H1 (cell line): ENCODE data around the gene GRIK1. TPM values are rescaled to one million over a fixed set of nuclear protein-coding genes. Genes with fewer than 3 reads are reported as not detected.

Source experiments
- CTCF ChIA-PET: fragments of 300-600 bp; sonication (Branson Sonifier 250); formaldehyde crosslinking; loops from one replicate; lab custom pipeline; 2021; ENCODE audit not compliant: partially characterized antibody; lab: Charles Lee
- POLR2A ChIA-PET: fragments of 300-600 bp; sonication (Branson Sonifier 250); formaldehyde crosslinking; loops from one replicate; lab custom pipeline; 2021; ENCODE audit warnings: inconsistent platforms; ENCODE audit not compliant: partially characterized antibody; lab: Charles Lee
- DNase-seq, 2 experiments: peaks; one replicate each; pipeline versions ENCODE4 v3.0.0 to v3.0.0-alpha.2; 2010 to 2022; ENCODE audit warnings: low spot score in 2 of 2, low read depth in 1 of 2, mixed read lengths in 1 of 2
- FAIRE-seq: peaks from 2 replicates; lab custom pipeline; 2011; peaks lifted over from hg19 to GRCh38; lab: Jason Lieb, UNC
- H2AFZ ChIP-seq: 2 replicates; pipeline ENCODE4 v1.8.1; 2012; ENCODE audit warnings: low read length, inconsistent platforms
- H2AK5ac ChIP-seq: 2 replicates; pipeline ENCODE4 v1.6.1; 2013; ENCODE audit warnings: low read depth, low read length
- H2BK120ac ChIP-seq: replicated peaks from 2 replicates; pipeline ENCODE3; 2013; ENCODE audit warnings: low read depth, low read length, inconsistent platforms
- H2BK12ac ChIP-seq: 2 replicates; pipeline ENCODE4 v1.6.1; 2013; ENCODE audit warnings: low read depth, low read length
- H2BK15ac ChIP-seq: 2 replicates; pipeline ENCODE4 v1.6.1; 2013; ENCODE audit warnings: low read length
- H2BK20ac ChIP-seq: 2 replicates; pipeline ENCODE4 v1.6.1; 2013; ENCODE audit warnings: low read length
- H2BK5ac ChIP-seq: 2 replicates; pipeline ENCODE4 v1.6.1; 2013; ENCODE audit warnings: low read depth, low read length
- H3K14ac ChIP-seq: 2 replicates; pipeline ENCODE4 v1.6.1; 2013; ENCODE audit warnings: inconsistent platforms; ENCODE audit not compliant: insufficient read length
- H3K18ac ChIP-seq: 2 replicates; pipeline ENCODE4 v1.6.1; 2013; ENCODE audit warnings: low read length; ENCODE audit errors: extremely low read depth
- H3K23ac ChIP-seq: 2 replicates; pipeline ENCODE4 v1.6.1; 2013; ENCODE audit warnings: inconsistent platforms; ENCODE audit not compliant: insufficient read length
- H3K23me2 ChIP-seq: 2 replicates; pipeline ENCODE4 v1.6.1; 2013; ENCODE audit warnings: low read depth, low read length
- H3K27ac ChIP-seq: 2 replicates; pipeline ENCODE4 v1.6.1; 2011; ENCODE audit warnings: low read depth, low read length, inconsistent platforms
- H3K27me3 ChIP-seq, 4 experiments: replicated peaks in 1 of 4; 1 replicate in 1 of 4; 2 replicates in 3 of 4; pipeline versions ENCODE4 v1.6.1 to v1.8.1; 2011 to 2013; ENCODE audit warnings: low read length in 3 of 4, mild to moderate bottlenecking in 3 of 4, inconsistent platforms in 2 of 4, mixed read lengths in 2 of 4, moderate library complexity in 1 of 4; ENCODE audit not compliant: control insufficient read depth in 3 of 4, insufficient read depth in 3 of 4; ENCODE audit errors: extremely low read depth in 1 of 4
- H3K36me3 ChIP-seq, 4 experiments: 2 replicates each; pipeline versions ENCODE4 v1.6.1 to v1.8.1; 2011 to 2013; ENCODE audit warnings: mild to moderate bottlenecking in 4 of 4, low read length in 3 of 4, moderate library complexity in 2 of 4, control low read depth in 1 of 4, inconsistent platforms in 1 of 4; ENCODE audit not compliant: insufficient read depth in 4 of 4, control insufficient read depth in 2 of 4
- H3K4ac ChIP-seq: replicated peaks from 2 replicates; pipeline ENCODE3; 2013; ENCODE audit warnings: low read length, low read depth, mixed read lengths, inconsistent platforms; ENCODE audit not compliant: insufficient read length
- H3K4me1 ChIP-seq, 4 experiments: replicated peaks in 1 of 4; 1 replicate in 1 of 4; 2 replicates in 3 of 4; pipeline versions ENCODE4 v1.6.1 to v1.8.1; 2011 to 2013; ENCODE audit warnings: low read length in 3 of 4, inconsistent platforms in 2 of 4, mixed read lengths in 1 of 4; ENCODE audit not compliant: insufficient read depth in 4 of 4, control insufficient read depth in 3 of 4
- H3K4me2 ChIP-seq, 2 experiments: 2 replicates each; pipeline versions ENCODE4 v1.6.1 to v1.8.1; 2011 to 2013; ENCODE audit warnings: low read depth in 2 of 2, low read length in 2 of 2, control low read depth in 1 of 2, inconsistent platforms in 1 of 2, mild to moderate bottlenecking in 1 of 2; ENCODE audit not compliant: insufficient read depth in 1 of 2
- H3K4me3 ChIP-seq, 4 experiments: fragments of 200-600, 300-600 bp in 1 of 4; sonication (generic), shearing (Covaris generic), sonication (Bioruptor Twin) in 1 of 4; 2 replicates each; pipeline versions ENCODE4 v1.5.1 to v1.8.1; 2011 to 2016; ENCODE audit warnings: low read length in 4 of 4, low read depth in 3 of 4, control low read depth in 2 of 4, inconsistent platforms in 2 of 4, mild to moderate bottlenecking in 2 of 4, mixed read lengths in 1 of 4, moderate library complexity in 1 of 4; ENCODE audit not compliant: insufficient read depth in 2 of 4; ENCODE audit errors: extremely low read depth in 1 of 4
- H3K56ac ChIP-seq: replicated peaks from 2 replicates; pipeline ENCODE3; 2013; ENCODE audit warnings: low read depth, mild to moderate bottlenecking, mixed read lengths, low read length, inconsistent platforms; ENCODE audit not compliant: insufficient read length
- H3K79me1 ChIP-seq: 2 replicates; pipeline ENCODE4 v1.6.1; 2013; ENCODE audit warnings: low read depth, low read length, control low read depth
- H3K79me2 ChIP-seq, 2 experiments: 2 replicates each; pipeline versions ENCODE4 v1.6.1 to v1.8.1; 2012 to 2013; ENCODE audit warnings: low read length in 2 of 2, mild to moderate bottlenecking in 2 of 2, inconsistent platforms in 1 of 2; ENCODE audit not compliant: insufficient read depth in 2 of 2, control insufficient read depth in 1 of 2
- H3K9ac ChIP-seq, 4 experiments: replicated peaks in 1 of 4; 1 replicate in 1 of 4; 2 replicates in 3 of 4; pipeline versions ENCODE4 v1.6.1 to v1.8.1; 2011 to 2013; ENCODE audit warnings: low read depth in 3 of 4, low read length in 3 of 4, control low read depth in 2 of 4, mild to moderate bottlenecking in 2 of 4, moderate library complexity in 2 of 4, inconsistent platforms in 1 of 4; ENCODE audit errors: extremely low read depth in 1 of 4
- H3K9me3 ChIP-seq, 2 experiments: 2 replicates each; pipeline versions ENCODE4 v1.6.1 to v1.8.1; 2012 to 2013; ENCODE audit warnings: mild to moderate bottlenecking in 2 of 2, moderate library complexity in 2 of 2, control low read depth in 1 of 2, inconsistent platforms in 1 of 2, low read depth in 1 of 2, low read length in 1 of 2, mixed read lengths in 1 of 2; ENCODE audit not compliant: insufficient read depth in 2 of 2
- H4K20me1 ChIP-seq, 2 experiments: replicated peaks in 1 of 2; 2 replicates each; pipeline versions ENCODE3 to v1.8.1; 2011 to 2013; ENCODE audit warnings: inconsistent platforms in 2 of 2, low read length in 2 of 2, mild to moderate bottlenecking in 1 of 2; ENCODE audit not compliant: insufficient read depth in 2 of 2, control insufficient read depth in 1 of 2
- H4K5ac ChIP-seq: 2 replicates; pipeline ENCODE4 v1.6.1; 2013; ENCODE audit warnings: low read length, low read depth, mixed read lengths, inconsistent platforms; ENCODE audit not compliant: insufficient read length
- H4K8ac ChIP-seq: 2 replicates; pipeline ENCODE4 v1.8.0; 2013; ENCODE audit warnings: mild to moderate bottlenecking, moderate library complexity, low read length, inconsistent platforms; ENCODE audit not compliant: insufficient read depth; ENCODE audit errors: extremely low read depth
- H4K91ac ChIP-seq: replicated peaks from 2 replicates; pipeline ENCODE3; 2013; ENCODE audit warnings: low read length, mixed read lengths, inconsistent platforms; ENCODE audit not compliant: insufficient read length
- ASH2L ChIP-seq: fragments of 200-600, 300-600 bp; sonication (generic); IDR thresholded peaks from one replicate; pipeline ENCODE4 v1.7.1; 2017; ENCODE audit warnings: low read length
- BCL11A ChIP-seq, 2 experiments: IDR thresholded peaks; one replicate each; pipeline ENCODE4 v1.6.1; 2011; ENCODE audit warnings: low read depth in 2 of 2, low read length in 2 of 2, mild to moderate bottlenecking in 2 of 2
- FOSL1 ChIP-seq: IDR thresholded peaks from 2 replicates; pipeline ENCODE4 v1.6.1; 2011; ENCODE audit warnings: mild to moderate bottlenecking, low read depth, low read length, moderate library complexity; ENCODE audit not compliant: insufficient read depth
- HDAC2 ChIP-seq, 2 experiments: fragments of 300-600 bp in 1 of 2; sonication (generic) in 1 of 2; IDR thresholded peaks; 2 replicates each; pipeline ENCODE4 v1.6.1; 2011 to 2012; ENCODE audit warnings: low read depth in 2 of 2, low read length in 2 of 2, mild to moderate bottlenecking in 2 of 2, moderate library complexity in 2 of 2, borderline replicate concordance in 1 of 2, inconsistent platforms in 1 of 2
- SAP30 ChIP-seq: fragments of 300-600 bp; sonication (generic); IDR thresholded peaks from 2 replicates; pipeline ENCODE4 v1.7.1; 2012; ENCODE audit warnings: low read length, moderate library complexity, mild to moderate bottlenecking, inconsistent platforms; ENCODE audit not compliant: insufficient read depth, insufficient replicate concordance
- WGBS, 2 experiments: shearing (Covaris generic) in 1 of 2; methylation state at CpG; one replicate each; pipeline versions ENCODE4 v1.1.6 to v1.1.7; 2013 to 2015; ENCODE audit warnings: low lambda C conversion rate in 2 of 2, mixed read lengths in 2 of 2, inconsistent platforms in 1 of 2, low coverage in 1 of 2, missing lambda C conversion rate in 1 of 2; ENCODE audit not compliant: insufficient replicate concordance in 2 of 2, insufficient coverage in 1 of 2, insufficient read length in 1 of 2; ENCODE audit errors: extremely low coverage in 1 of 2, missing lambda C conversion rate in 1 of 2; 5-methylcytosine and 5-hydroxymethylcytosine counted together
- polyA plus RNA-seq, 7 experiments: library from polyadenylated mRNA; depleted of rRNA in 3 of 7; stranded (reverse) in 5 of 7; unstranded in 2 of 7; fragments of >200 nt in 5 of 7; fragments of 200-250 nt in 2 of 7; gene quantifications; 1 replicate in 5 of 7; 2 replicates in 1 of 7; 4 replicates in 1 of 7; pipeline versions ENCODE4 v1.2.1 to v1.2.3, GENCODE V29; 2011 to 2013; ENCODE audit warnings: missing spikeins in 2 of 7, mixed read lengths in 2 of 7
- total RNA-seq: library from RNA; stranded (reverse); fragmentation: NEBNext Ultra II Directional; extraction: Animal tissue kit (Norgen Biotek cat#: 25700); gene quantifications from 2 replicates; pipeline ENCODE4 v1.2.1, GENCODE V29; 2021
- TF ChIP-seq, protein P1 (sequence below): IDR thresholded peaks from 2 replicates; pipeline ENCODE4 v1.6.1; 2012; ENCODE audit warnings: low read length, inconsistent platforms
- TF ChIP-seq, protein P2 (sequence below): IDR thresholded peaks from 2 replicates; pipeline ENCODE4 v1.6.1; 2011; ENCODE audit warnings: low read depth, mild to moderate bottlenecking, low read length; ENCODE audit not compliant: insufficient read depth

The GRIK1 gene
- total and polyA plus RNA-seq, 2 of the 8 experiments (the other 6 are each of a cell fraction or from before 2014, with no cell fraction given): 0.11 to 0.32 TPM

DNA sequence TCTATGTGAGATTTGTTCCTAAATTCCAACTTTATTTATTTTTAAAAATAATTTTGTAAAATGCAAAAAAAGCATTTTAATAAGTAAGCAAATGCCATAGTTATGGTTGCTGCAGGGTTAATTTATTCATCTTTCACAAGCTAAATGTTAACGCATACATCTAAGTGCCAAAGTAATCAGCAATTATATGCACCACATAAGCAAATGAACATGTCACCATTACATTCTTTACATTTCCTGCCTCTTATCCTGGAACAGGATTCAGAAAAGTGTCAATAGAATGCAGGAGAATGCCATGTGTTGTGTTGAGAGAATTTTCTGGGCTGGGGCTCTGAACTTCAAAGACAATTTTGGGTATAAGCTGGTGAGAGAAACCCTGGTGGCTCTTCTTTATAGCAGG, 136.6 kb downstream of the GRIK1 start:
- no peak overlapping the region for H3K56ac ChIP-seq
- H3K4me1 ChIP-seq: peaks cover 0 to 2% (median under 1%) of the 10 kb centered on the region in 4 experiments; a peak in 3 of 7 replicates
- no peak overlapping the region for H3K23ac ChIP-seq
- H4K20me1 ChIP-seq: no peaks in the 10 kb centered on the region
- no peak overlapping the region for H4K91ac ChIP-seq
- H3K79me1 ChIP-seq: no peaks in the 10 kb centered on the region
- H3K14ac ChIP-seq: no peak overlapping the region
- no peak overlapping the region for H2BK120ac ChIP-seq
- no peak for DNase-seq
- H3K4me3 ChIP-seq: no peak overlapping the region
- H3K79me2 ChIP-seq: no peaks in the 10 kb centered on the region
- H3K36me3 ChIP-seq: no peaks in the 10 kb centered on the region
- H2BK15ac ChIP-seq: no peak overlapping the region
- no peak overlapping the region for H4K8ac ChIP-seq
- TF ChIP-seq SAP30 (no peak), HDAC2 (IDR thresholded peaks at IDR 0.05; ENCODE audit: borderline replicate concordance in 1 of 2, low read depth in 2 of 2, low read length in 2 of 2) (no peak), ASH2L (no peak), BCL11A (IDR thresholded peaks at IDR 0.05; ENCODE audit: low read depth in 2 of 2, low read length in 2 of 2) (no peak), FOSL1 (no peak)
- TF ChIP-seq, protein P1, sequence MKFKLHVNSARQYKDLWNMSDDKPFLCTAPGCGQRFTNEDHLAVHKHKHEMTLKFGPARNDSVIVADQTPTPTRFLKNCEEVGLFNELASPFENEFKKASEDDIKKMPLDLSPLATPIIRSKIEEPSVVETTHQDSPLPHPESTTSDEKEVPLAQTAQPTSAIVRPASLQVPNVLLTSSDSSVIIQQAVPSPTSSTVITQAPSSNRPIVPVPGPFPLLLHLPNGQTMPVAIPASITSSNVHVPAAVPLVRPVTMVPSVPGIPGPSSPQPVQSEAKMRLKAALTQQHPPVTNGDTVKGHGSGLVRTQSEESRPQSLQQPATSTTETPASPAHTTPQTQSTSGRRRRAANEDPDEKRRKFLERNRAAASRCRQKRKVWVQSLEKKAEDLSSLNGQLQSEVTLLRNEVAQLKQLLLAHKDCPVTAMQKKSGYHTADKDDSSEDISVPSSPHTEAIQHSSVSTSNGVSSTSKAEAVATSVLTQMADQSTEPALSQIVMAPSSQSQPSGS: no peak
- TF ChIP-seq, protein P2, sequence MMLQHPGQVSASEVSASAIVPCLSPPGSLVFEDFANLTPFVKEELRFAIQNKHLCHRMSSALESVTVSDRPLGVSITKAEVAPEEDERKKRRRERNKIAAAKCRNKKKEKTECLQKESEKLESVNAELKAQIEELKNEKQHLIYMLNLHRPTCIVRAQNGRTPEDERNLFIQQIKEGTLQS: no peak
- H3K18ac ChIP-seq: no peak overlapping the region
- no peaks in the 10 kb centered on the region for H3K27me3 ChIP-seq
- no peak overlapping the region for H3K27ac ChIP-seq
- ChIA-PET CTCF (interaction anchor here (0.5 kb wide), 1 partner anchor 46 kb away, joined by 3 read pairs; no protein-coding TSS in a partner anchor), POLR2A (no interaction called here)
- H2AFZ ChIP-seq: no peak overlapping the region
- 96% methylated on average over 1 of the region's 1 CpG; no CpG with 5 or more reads in 1 of the 2 experiments for WGBS, 2 experiments
- H2BK20ac ChIP-seq: no peak overlapping the region
- H3K4me2 ChIP-seq: no peak overlapping the region
- no peaks in the 10 kb centered on the region for H3K23me2 ChIP-seq
- H3K9me3 ChIP-seq: no peaks in the 10 kb centered on the region
- FAIRE-seq: no peak
- no peak overlapping the region for H3K4ac ChIP-seq
- H2BK12ac ChIP-seq: no peak overlapping the region
- H4K5ac ChIP-seq: no peak overlapping the region
- no peak overlapping the region for H2BK5ac ChIP-seq
- H3K9ac ChIP-seq: no peak overlapping the region
- no peak overlapping the region for H2AK5ac ChIP-seq
